Astrocyte of the hippocampus (primary cell): ENCODE data around the gene G3BP2.
A peak's percentile ranks its signal among the peaks of the same experiment; 100 is the strongest.
"Not testable (repeated sequence)": the region's sequence is repeated elsewhere in the genome, so short reads cannot be mapped to it uniquely, and the experiment has no call there.

Experiments
- DNase-seq: peaks from one replicate; pipeline ENCODE4 v3.0.0; 2011; ENCODE audit warnings: low read depth, low spot score

Gene G3BP2

GRCh38 chr4:75673027-75673958 is at the start of gene G3BP2:
Gene G3BP2, minus strand, starts transcription at chr4:75673411. Its CDS starts 11,386 bp downstream, at chr4:75662025.
- peak; percentile 99 for DNase-seq

GRCh38 chr4:75722417-75722816 is 49.2 kb upstream of the G3BP2 start:
- DNase-seq = no peak

GRCh38 chr4:75718529-75718928 is 45.3 kb upstream of the G3BP2 start:
- DNase-seq = no peak

- DNase-seq = no peak
Measured at GRCh38 chr4:75717408-75717807, 44.2 kb upstream of the G3BP2 start.

DNA sequence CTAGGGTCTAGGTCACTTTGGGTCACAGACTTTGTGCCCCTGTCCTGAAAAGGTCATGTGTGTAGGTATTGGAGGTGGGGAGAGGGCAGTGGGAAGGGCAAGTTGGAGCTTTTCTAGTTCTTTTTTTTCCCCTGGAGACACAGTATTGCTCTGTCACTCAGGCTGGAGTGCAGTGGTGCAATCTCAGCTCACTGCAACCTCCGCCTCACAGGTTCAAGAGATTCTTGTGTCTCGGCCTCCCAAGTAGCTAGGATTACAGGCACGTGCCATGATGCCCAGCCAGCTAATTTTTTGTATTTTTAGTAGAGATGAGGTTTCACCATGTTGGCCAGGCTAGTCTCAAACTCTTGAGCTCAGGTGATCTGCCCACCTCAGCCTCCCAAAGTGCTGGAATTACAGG is 42.8 kb upstream of the G3BP2 start:
- not testable (repeated sequence) for DNase-seq

GRCh38 chr4:75715105-75715799 is 42.0 kb upstream of the G3BP2 start:
- DNase-seq = peak; percentile 14

DNA sequence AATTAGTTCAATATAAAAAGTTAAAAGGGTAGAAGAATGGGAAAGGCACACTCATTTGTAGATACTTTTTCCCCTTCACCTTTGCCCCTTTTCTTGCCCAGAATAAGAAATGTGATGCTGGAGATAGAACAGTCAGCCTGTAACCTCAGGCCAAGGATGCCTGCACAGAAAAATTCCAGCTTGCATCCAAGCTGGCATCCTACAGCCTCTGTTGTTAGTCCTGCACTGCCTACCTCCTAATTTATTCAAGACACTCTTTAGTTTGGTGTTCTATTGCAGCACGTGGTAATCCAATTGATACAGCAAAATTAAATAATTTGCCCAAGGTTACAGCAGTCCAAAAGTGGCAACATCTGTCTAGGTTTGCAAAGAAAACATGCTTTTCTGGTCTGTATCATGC is 41.5 kb upstream of the G3BP2 start:
- DNase-seq = no peak

- DNase-seq = no peak
Measured at GRCh38 chr4:75714011-75714410, 40.8 kb upstream of the G3BP2 start.

DNA sequence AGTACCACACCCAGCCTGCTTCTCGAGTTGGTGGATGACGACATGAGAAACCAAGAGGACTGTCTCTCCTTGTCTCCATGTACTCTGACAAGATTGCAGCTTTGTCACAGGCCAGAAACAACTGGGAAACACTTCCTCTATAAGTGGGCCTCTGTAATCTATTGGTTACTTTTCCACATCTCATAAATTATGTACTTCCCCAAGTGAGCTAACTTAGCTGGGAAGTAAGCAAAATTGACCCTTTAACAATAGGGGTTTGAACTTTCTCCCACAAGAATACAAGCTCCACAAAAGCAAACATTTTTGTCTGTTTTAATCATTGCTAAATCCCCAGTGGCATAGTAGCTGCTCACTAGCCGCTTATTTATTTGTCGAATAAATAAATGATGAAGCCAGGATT is 37.0 kb upstream of the G3BP2 start:
- peak; percentile 23 for DNase-seq

- no peak for DNase-seq
Measured at GRCh38 chr4:75708218-75708691, 35.0 kb upstream of the G3BP2 start.

DNA sequence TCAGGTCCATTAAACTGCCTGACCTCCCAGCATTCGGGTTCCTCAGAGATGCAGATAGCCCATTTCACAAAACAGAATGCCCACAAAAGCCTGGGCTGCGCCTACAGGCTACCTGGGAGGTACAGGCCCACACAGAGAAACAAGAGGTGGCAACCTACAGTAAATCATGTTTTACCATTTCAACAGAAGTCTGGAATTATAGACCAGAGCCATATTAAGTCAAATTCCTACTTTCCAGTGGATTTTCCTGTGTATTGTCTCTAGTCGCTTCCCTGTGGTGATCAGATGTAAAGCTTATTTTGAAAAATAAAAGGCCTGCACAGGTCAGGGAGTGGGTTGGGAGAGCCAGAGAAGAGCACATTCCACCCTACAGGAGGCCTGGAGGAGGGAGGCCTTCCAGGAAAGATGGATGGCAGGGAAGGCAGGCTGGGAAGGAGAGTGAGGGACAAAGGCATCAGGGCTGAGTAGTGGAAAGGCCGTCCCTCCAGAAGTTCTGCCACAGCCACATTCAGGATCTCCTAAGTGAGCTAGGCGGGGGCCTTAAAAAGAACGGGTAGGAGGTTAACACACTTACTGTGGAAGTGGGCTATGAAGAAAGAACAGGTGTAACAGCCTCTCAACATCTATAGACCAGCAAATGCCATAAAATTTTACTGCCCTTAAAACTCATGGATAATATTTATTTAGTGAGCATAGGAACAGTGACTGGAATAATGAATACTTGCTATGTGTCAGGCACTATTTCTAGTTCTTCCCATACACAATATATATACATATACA is 32.2 kb upstream of the G3BP2 start:
- DNase-seq = no peak

- DNase-seq = no peak
Measured at GRCh38 chr4:75702919-75703411, 29.8 kb upstream of the G3BP2 start.

DNA sequence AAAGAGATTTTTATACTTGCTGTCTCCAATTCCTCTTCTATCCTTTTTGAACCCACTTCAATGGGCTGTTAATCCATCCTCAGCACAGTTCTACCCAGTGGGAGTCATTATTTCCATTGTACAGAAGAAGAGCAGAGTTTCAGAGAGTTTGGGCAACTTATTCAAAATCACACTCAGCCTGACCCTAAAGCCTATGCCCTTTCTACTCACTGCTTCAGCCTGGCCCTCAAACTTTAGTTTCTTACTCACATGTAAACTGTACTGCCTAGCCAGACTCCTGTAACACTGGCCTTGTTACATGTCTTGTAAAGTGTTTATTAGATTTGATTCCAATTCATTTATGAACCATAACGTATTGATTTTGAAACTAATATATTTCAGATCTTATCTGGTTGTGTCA is 26.1 kb upstream of the G3BP2 start:
- no peak for DNase-seq

GRCh38 chr4:75698963-75699228 is 25.7 kb upstream of the G3BP2 start:
- no peak for DNase-seq

DNA sequence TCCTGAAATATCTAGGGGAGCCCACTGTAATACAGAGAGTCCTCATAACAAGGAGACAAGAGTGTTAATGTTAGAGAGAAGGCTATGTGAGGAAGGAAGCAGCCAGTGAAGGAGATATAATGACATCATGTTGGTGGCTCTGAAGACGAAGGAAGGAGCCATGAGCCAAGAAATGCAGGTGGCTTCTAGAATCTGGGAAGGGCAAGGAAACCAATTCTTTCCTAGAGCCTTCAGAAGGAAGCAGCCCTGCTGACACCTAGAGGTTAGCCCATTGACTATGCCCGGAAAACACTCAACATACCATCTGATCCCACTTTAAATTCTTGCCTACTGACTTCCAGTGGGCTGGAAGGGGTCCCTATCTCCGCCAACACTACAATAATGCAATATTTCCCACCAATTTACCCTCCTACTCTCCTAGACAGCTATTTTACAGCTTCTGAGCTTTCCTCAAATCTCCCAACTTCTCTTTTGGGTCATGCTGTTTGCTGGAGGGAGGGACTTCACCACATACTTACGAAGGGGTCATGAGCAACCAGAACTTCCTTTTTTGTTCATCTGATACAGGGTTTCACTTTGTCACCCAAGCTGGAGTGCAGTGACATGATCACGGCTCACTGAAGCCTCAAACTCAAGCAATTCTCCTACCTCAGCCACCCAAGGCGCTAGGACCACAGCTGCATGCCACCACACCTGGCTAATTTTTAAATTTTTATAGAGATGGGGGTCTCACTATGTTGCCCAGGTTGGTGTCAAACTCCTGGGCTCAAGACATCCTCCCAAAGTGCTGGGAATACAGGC is 25.2 kb upstream of the G3BP2 start:
- DNase-seq = no peak

DNA sequence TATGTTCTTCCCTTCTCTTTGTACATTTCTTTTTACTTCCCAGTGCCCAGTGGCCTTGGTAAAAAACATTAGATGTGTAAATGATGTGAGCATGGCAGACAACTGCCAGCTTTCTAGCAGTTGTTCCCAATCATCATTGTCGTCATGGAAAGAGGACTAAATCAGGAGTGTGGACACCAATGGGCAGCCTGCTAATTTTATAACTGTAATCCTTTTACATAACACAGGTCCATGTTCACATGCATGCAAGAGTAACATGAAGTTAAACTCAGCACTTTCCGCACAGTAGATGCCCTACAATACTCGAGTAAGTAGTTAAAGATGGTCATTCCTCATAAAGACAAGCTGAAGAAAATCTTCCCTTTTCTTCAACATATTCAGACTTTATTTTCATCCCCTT is 23.4 kb upstream of the G3BP2 start:
- no peak for DNase-seq

DNA sequence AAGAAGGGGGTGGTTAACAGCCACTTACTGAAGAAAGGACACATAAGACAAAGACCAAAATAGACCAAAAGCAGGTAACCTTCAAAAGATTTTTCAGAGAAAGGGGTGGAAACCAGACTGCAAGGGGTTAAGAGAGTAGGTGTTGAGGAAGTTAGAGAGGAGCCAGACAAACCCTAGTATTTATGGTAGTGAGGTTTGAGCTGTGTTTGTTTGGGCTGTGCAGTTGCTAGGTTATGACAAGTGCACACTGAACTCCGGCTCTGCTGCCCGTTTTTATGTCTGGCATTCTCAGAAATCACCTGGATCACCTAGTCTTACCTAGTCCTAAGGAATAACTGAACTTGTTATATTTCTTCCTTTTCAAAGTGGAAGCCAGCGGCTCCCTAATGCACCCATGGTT is 22.9 kb upstream of the G3BP2 start:
- no peak for DNase-seq

DNA sequence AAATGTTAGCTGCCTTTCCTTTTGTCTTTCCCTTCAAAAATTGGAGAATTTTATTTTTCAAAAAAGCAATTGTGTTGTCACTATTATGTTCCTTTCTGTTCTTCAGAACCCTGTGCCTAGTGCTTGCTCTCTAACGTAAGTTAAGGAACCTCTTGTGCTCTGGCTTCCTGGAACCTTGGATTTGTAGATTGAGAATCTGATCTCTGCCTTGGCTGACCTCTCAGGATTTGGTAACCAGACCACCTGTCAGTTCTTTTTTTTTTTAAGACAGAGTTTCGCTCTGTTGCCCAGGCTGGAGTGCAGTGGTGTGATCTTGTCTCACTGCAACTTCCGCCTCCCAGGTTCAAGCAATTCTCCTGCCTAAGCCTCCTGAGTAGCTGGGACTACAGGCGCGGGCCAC is 18.9 kb upstream of the G3BP2 start:
- DNase-seq = not testable (repeated sequence)

- not testable (repeated sequence) for DNase-seq
Measured at GRCh38 chr4:75687125-75687524, 13.9 kb upstream of the G3BP2 start.

DNA sequence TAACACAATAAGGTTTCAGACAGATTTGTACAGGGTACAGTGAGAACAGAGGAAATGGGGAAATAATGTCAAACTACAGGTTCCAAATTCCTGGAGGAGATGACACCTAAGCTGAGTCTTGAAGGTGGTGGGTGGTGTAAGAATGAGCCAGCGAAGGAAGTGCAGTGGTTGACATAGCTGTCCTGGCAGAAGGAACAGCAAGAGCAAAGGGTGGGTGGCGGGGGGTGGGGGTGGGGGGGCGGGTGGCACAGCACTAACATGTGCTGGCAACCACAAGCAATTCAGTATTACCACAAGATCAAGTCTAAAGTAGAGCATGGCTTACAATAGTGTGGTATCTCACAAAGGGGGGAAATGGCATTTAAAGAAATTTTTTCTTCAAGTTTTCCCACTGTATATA is 13.1 kb upstream of the G3BP2 start:
- DNase-seq = no peak

- no peak for DNase-seq
Measured at GRCh38 chr4:75685546-75686189, 12.5 kb upstream of the G3BP2 start.
